Peyer's patch (tissue), 4 donors: ENCODE data around the gene SCN5A.

Experiments
- POLR2A ChIP-seq, 2 donors: fragments of 450-650 bp; IDR thresholded peaks; one replicate each; pipeline ENCODE4 v1.5.1; 2017; ENCODE audit warnings: antibody characterized with exemption in 2 of 2, mild to moderate bottlenecking in 2 of 2, moderate library complexity in 2 of 2
- TF ChIP-seq, protein P1 (sequence below), 6 experiments: fragments of 450-650 bp in 4 of 6; fragments of 200-600 bp in 2 of 6; sonication (generic) in 1 of 6; IDR thresholded peaks; one replicate each; pipeline ENCODE4 v1.5.1; 2017 to 2019; ENCODE audit warnings: antibody characterized with exemption in 6 of 6, mild to moderate bottlenecking in 3 of 6, moderate library complexity in 1 of 6

DNA sequence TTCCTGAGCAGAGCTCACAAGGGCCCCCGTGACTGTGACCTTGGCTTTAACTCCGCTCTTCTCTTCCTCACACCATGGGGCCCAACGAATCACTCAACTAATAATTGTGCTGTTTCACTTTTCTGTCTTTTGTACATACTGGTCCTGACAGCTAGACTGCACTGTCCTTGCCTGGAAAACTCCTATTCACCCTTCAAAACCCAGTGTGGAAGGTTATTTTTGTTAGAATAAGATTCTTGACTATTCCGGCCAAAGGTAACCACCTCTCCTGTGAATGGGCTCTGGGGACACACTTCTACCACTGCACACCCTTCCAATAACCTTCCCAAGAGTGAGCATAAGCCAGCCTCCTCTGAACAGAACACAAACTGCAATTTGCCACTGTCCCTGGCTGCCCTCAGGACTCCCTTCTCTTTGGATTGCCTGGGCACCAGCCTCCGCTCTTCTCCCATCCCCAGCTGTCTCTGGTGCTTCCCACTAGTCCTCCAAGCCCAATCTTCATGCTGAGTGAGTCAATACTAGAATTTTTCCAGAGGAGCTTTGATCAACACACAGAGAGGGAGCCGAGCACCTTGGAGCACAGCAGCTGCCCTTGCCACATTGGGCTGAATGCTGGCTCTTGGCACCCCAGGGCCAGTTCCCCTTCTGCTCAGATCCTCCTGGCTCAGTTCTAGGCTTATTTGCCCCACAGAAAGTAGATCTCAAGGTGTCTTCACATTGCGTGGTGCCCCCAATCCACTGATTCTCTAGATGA, 2.1 kb downstream of the SCN5A start:
- TF ChIP-seq, protein P1, sequence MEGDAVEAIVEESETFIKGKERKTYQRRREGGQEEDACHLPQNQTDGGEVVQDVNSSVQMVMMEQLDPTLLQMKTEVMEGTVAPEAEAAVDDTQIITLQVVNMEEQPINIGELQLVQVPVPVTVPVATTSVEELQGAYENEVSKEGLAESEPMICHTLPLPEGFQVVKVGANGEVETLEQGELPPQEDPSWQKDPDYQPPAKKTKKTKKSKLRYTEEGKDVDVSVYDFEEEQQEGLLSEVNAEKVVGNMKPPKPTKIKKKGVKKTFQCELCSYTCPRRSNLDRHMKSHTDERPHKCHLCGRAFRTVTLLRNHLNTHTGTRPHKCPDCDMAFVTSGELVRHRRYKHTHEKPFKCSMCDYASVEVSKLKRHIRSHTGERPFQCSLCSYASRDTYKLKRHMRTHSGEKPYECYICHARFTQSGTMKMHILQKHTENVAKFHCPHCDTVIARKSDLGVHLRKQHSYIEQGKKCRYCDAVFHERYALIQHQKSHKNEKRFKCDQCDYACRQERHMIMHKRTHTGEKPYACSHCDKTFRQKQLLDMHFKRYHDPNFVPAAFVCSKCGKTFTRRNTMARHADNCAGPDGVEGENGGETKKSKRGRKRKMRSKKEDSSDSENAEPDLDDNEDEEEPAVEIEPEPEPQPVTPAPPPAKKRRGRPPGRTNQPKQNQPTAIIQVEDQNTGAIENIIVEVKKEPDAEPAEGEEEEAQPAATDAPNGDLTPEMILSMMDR (IDR thresholded peaks at IDR 0.05): no peak
- no peak for TF ChIP-seq POLR2A (IDR thresholded peaks at IDR 0.05)
